IMR-90 (cell line): ENCODE measurements around the gene KLHL41. TPM values are rescaled to one million over a fixed set of nuclear protein-coding genes. Genes with fewer than 3 reads are reported as not detected.

Source experiments
- ATAC-seq: fragments of 200-7000 bp; cut with Tn5 transposase; 2 replicates; pipeline ENCODE4 v1.9.1; 2020; ENCODE audit warnings: low read depth, mild to moderate bottlenecking, moderate library complexity
- BruUV-seq: library from RNA; stranded (reverse); fragments of 400-500 nt; replicated peaks from 2 replicates; lab custom pipeline; 2021; lab: Mats Ljungman, UMichigan
- CTCF ChIA-PET: fragments of 300-600 bp; formaldehyde crosslinking; extraction: SDS; loops from one replicate; lab custom pipeline; 2021; ENCODE audit warnings: antibody characterized with exemption; lab: Yijun Ruan, JAX
- POLR2A ChIA-PET: fragments of 300-600 bp; sonication (Branson Sonifier 250); formaldehyde crosslinking; loops from one replicate; lab custom pipeline; 2022; ENCODE audit warnings: antibody characterized with exemption; ENCODE audit not compliant: unreplicated experiment; lab: Charles Lee
- DNase-seq: peaks from one replicate; pipeline ENCODE4 v3.0.0; 2013
- H2AFZ ChIP-seq: replicated peaks from 2 replicates; pipeline ENCODE3; 2013; ENCODE audit warnings: low read length, mild to moderate bottlenecking; ENCODE audit not compliant: poor library complexity
- H2AK5ac ChIP-seq: 2 replicates; pipeline ENCODE4 v1.6.1; 2013; ENCODE audit warnings: low read depth, low read length, inconsistent platforms
- H2AK9ac ChIP-seq: replicated peaks from 2 replicates; pipeline ENCODE3; 2013; ENCODE audit warnings: mild to moderate bottlenecking, low read depth, low read length, moderate library complexity; ENCODE audit not compliant: poor library complexity
- H2BK120ac ChIP-seq: 2 replicates; pipeline ENCODE4 v1.6.1; 2013; ENCODE audit warnings: low read depth, low read length, inconsistent platforms
- H2BK15ac ChIP-seq: 3 replicates; pipeline ENCODE4 v1.6.1; 2013; ENCODE audit warnings: low read depth, low read length, inconsistent platforms
- H2BK20ac ChIP-seq: 2 replicates; pipeline ENCODE4 v1.6.1; 2013; ENCODE audit warnings: low read depth, mild to moderate bottlenecking, inconsistent platforms, low read length, moderate library complexity
- H2BK5ac ChIP-seq: 2 replicates; pipeline ENCODE4 v1.6.1; 2013; ENCODE audit warnings: mild to moderate bottlenecking, low read depth, low read length, inconsistent platforms; ENCODE audit not compliant: poor library complexity, severe bottlenecking
- H3K14ac ChIP-seq: replicated peaks from 2 replicates; pipeline ENCODE4 v1.6.1; 2013; ENCODE audit warnings: low read depth, low read length, inconsistent platforms
- H3K18ac ChIP-seq: 2 replicates; pipeline ENCODE4 v1.6.1; 2013; ENCODE audit warnings: low read depth, low read length, control low read depth
- H3K23ac ChIP-seq: 2 replicates; pipeline ENCODE4 v1.6.1; 2013; ENCODE audit warnings: low read depth, low read length, inconsistent platforms
- H3K27ac ChIP-seq: 2 replicates; pipeline ENCODE4 v1.5.1; 2013; ENCODE audit warnings: mild to moderate bottlenecking, control low read depth, low read length; ENCODE audit not compliant: insufficient read depth
- H3K27me3 ChIP-seq: 2 replicates; pipeline ENCODE4 v1.6.1; 2013; ENCODE audit warnings: low read length; ENCODE audit not compliant: control insufficient read depth, insufficient read depth
- H3K36me3 ChIP-seq: 2 replicates; pipeline ENCODE4 v1.6.1; 2013; ENCODE audit warnings: low read length, mixed read lengths; ENCODE audit not compliant: control insufficient read depth, insufficient read depth
- H3K4ac ChIP-seq: 2 replicates; pipeline ENCODE4 v1.6.1; 2013; ENCODE audit warnings: low read depth, low read length, inconsistent platforms
- H3K4me1 ChIP-seq: 2 replicates; pipeline ENCODE4 v1.6.1; 2013; ENCODE audit warnings: low read length, mixed read lengths; ENCODE audit not compliant: control insufficient read depth, insufficient read depth
- H3K4me2 ChIP-seq: 2 replicates; pipeline ENCODE4 v1.6.1; 2013; ENCODE audit warnings: low read depth, mild to moderate bottlenecking, control low read depth, low read length, moderate library complexity
- H3K4me3 ChIP-seq: 2 replicates; pipeline ENCODE4 v1.5.1; 2013; ENCODE audit warnings: low read depth, mild to moderate bottlenecking, control low read depth, low read length, moderate library complexity; ENCODE audit not compliant: insufficient read depth
- H3K56ac ChIP-seq: 2 replicates; pipeline ENCODE4 v1.6.1; 2013; ENCODE audit warnings: low read length, inconsistent platforms; ENCODE audit not compliant: insufficient read depth; ENCODE audit errors: extremely low read depth
- H3K79me1 ChIP-seq, 2 experiments: 2 replicates each; pipeline ENCODE4 v1.6.1; 2013; ENCODE audit warnings: low read length in 2 of 2, inconsistent platforms in 1 of 2, low read depth in 1 of 2
- H3K9ac ChIP-seq: 2 replicates; pipeline ENCODE4 v1.6.1; 2013; ENCODE audit warnings: low read depth, low read length, control low read depth
- H3K9me1 ChIP-seq: 2 replicates; pipeline ENCODE4 v1.6.1; 2013; ENCODE audit warnings: low read length, inconsistent platforms; ENCODE audit not compliant: insufficient read depth
- H3K9me3 ChIP-seq: 2 replicates; pipeline ENCODE4 v1.6.1; 2013; ENCODE audit warnings: low read length; ENCODE audit not compliant: control insufficient read depth, insufficient read depth
- H4K20me1 ChIP-seq: 2 replicates; pipeline ENCODE4 v1.6.1; 2013; ENCODE audit warnings: low read length, inconsistent platforms; ENCODE audit not compliant: insufficient read depth
- H4K5ac ChIP-seq: 2 replicates; pipeline ENCODE4 v1.6.1; 2013; ENCODE audit warnings: mild to moderate bottlenecking, low read depth, low read length, control low read depth
- H4K8ac ChIP-seq, 2 experiments: 2 replicates each; pipeline ENCODE4 v1.6.1; 2013; ENCODE audit warnings: low read depth in 2 of 2, low read length in 2 of 2, control low read depth in 1 of 2, inconsistent platforms in 1 of 2
- H4K91ac ChIP-seq: 2 replicates; pipeline ENCODE4 v1.6.1; 2013; ENCODE audit warnings: low read depth, low read length, inconsistent platforms; ENCODE audit not compliant: insufficient read depth
- CEBPB ChIP-seq: IDR thresholded peaks from 2 replicates; pipeline ENCODE4 v1.6.1; 2012; ENCODE audit warnings: low read depth, low read length, improper control_type of control experiment
- CHD1 ChIP-seq: IDR thresholded peaks from 2 replicates; pipeline ENCODE4 v1.6.1; 2012; ENCODE audit warnings: low read depth, low read length, improper control_type of control experiment
- MAFK ChIP-seq: IDR thresholded peaks from 2 replicates; pipeline ENCODE4 v1.6.1; 2012; ENCODE audit warnings: low read depth, low read length, improper control_type of control experiment
- MXI1 ChIP-seq: IDR thresholded peaks from 2 replicates; pipeline ENCODE4 v1.6.1; 2012; ENCODE audit warnings: low read depth, mild to moderate bottlenecking, low read length, moderate library complexity, borderline replicate concordance
- NFE2L2 ChIP-seq: fragments of 150-350 bp; IDR thresholded peaks from 2 replicates; pipeline ENCODE4 v1.6.1; 2016; ENCODE audit warnings: low read depth, mild to moderate bottlenecking, low read length
- POLR2A ChIP-seq: IDR thresholded peaks from 2 replicates; pipeline ENCODE4 v1.6.1; 2012; ENCODE audit warnings: mild to moderate bottlenecking, low read depth, low read length
- RAD21 ChIP-seq: IDR thresholded peaks from 2 replicates; pipeline ENCODE4 v1.6.1; 2012; ENCODE audit warnings: low read length, improper control_type of control experiment
- RCOR1 ChIP-seq: IDR thresholded peaks from 2 replicates; pipeline ENCODE4 v1.6.1; 2012; ENCODE audit warnings: mild to moderate bottlenecking, low read length, improper control_type of control experiment; ENCODE audit not compliant: insufficient replicate concordance
- RFX5 ChIP-seq: IDR thresholded peaks from 2 replicates; pipeline ENCODE4 v1.8.0; 2012; ENCODE audit warnings: low read depth, mild to moderate bottlenecking, low read length, moderate library complexity
- SMC3 ChIP-seq: fragments of 150-350 bp; IDR thresholded peaks from 2 replicates; pipeline ENCODE4 v1.6.1; 2016; ENCODE audit warnings: low read depth, mild to moderate bottlenecking, antibody characterized with exemption, low read length, moderate library complexity
- WGBS, 2 experiments: methylation state at CpG; one replicate each; pipeline versions ENCODE4 v1.1.5 to v1.1.7; 2013; ENCODE audit warnings: missing lambda C conversion rate in 2 of 2; ENCODE audit not compliant: insufficient read length in 1 of 2; ENCODE audit errors: extremely low coverage in 2 of 2; 5-methylcytosine and 5-hydroxymethylcytosine counted together
- dilution Hi-C: fragments of 300-500 bp; cut with HindIII; formaldehyde crosslinking; loops from one replicate; pipeline ENCODE4 v1.14.3; 2018; ENCODE audit warnings: low sequenced_read_pairs; ENCODE audit not compliant: unreplicated experiment
- in situ Hi-C: fragments of 300-500 bp; cut with MboI; formaldehyde crosslinking; loops from 3 replicates; pipeline ENCODE4 v1.14.3; 2019; ENCODE audit warnings: low sequenced_read_pairs, inconsistent platforms, mixed read lengths
- intact Hi-C: fragments of 100-400 bp; cut with micrococcal nuclease; formaldehyde crosslinking; loops from 2 replicates; pipeline ENCODE4 v1.10.0; 2022
- polyA plus RNA-seq, 3 experiments: library from polyadenylated mRNA; depleted of rRNA; stranded (reverse); fragments of >200 nt; gene quantifications; 2 replicates each; pipeline ENCODE4 v1.2.3, GENCODE V29; 2012; ENCODE audit warnings: low replicate concordance in 1 of 3
- total RNA-seq: library from RNA; depleted of rRNA; stranded (reverse); fragments of >200 nt; gene quantifications from 2 replicates; pipeline ENCODE4 v1.2.3, GENCODE V29; 2012
- TF ChIP-seq, protein P1 (sequence below): conservative IDR thresholded peaks from 2 replicates; pipeline ENCODE4 v1.5.1; 2012; ENCODE audit warnings: mild to moderate bottlenecking, low read depth, low read length, improper control_type of control experiment
- TF ChIP-seq, protein P2 (sequence below): fragments of 150-350 bp; IDR thresholded peaks from 2 replicates; pipeline ENCODE4 v1.6.1; 2016; ENCODE audit warnings: low read depth, mild to moderate bottlenecking, low read length, moderate library complexity, borderline replicate concordance

KLHL41 gene
- total and polyA plus RNA-seq, 2 of the 4 experiments (the other 2 are of a cell fraction) = 0.10 to 0.18 TPM

DNA sequence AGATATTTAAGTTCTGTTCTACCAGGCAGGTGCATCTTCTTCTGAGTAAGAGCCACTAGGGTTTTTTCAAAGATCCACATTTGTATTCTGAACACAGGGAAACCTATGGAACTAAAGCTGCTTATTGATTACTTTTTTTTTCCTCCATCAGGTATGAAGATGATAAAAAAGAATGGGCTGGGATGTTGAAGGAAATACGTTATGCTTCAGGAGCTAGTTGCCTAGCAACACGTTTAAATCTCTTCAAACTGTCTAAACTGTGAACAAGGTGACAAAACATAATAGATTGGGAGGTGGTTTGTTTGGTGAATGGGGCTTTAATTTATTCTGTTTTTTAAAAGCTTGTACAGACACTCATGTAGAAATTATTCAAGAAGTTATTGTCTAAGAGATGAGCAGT, 15.9 kb downstream of the KLHL41 start:
- no peak overlapping the region for H2BK15ac ChIP-seq
- H3K56ac ChIP-seq = no peak overlapping the region
- H3K36me3 ChIP-seq = no peaks in the 10 kb centered on the region
- DNase-seq (no peak), ATAC-seq (no peak)
- no peak overlapping the region for H3K4ac ChIP-seq
- no peak overlapping the region for H2AK9ac ChIP-seq
- H3K4me3 ChIP-seq = no peak overlapping the region
- no peak overlapping the region for H4K5ac ChIP-seq
- no peak overlapping the region for H2BK20ac ChIP-seq
- no peak overlapping the region for H3K23ac ChIP-seq
- H3K9ac ChIP-seq = no peak overlapping the region
- no peaks in the 10 kb centered on the region for H3K79me1 ChIP-seq
- H2AK5ac ChIP-seq = no peak overlapping the region
- H2AFZ ChIP-seq = no peak overlapping the region
- no peak overlapping the region for H3K14ac ChIP-seq
- no peak overlapping the region for H4K8ac ChIP-seq
- dilution Hi-C loops = no loop called here
- no peak overlapping the region for H3K18ac ChIP-seq
- H3K9me3 ChIP-seq = no peaks in the 10 kb centered on the region
- ChIA-PET POLR2A (no interaction called here), CTCF (no interaction called here)
- no CpG with 5 or more reads among the region's 2 CpGs for WGBS, 2 experiments
- no peaks in the 10 kb centered on the region for H3K4me1 ChIP-seq
- H2BK120ac ChIP-seq = no peak overlapping the region
- intact Hi-C loops = loop anchor here (5.0 to 10.0 kb wide), 2 partner anchors 267 to 511 kb away; no protein-coding TSS in a partner anchor
- no peak overlapping the region for H2BK5ac ChIP-seq
- H3K9me1 ChIP-seq = no peaks in the 10 kb centered on the region
- H3K4me2 ChIP-seq = no peak overlapping the region
- TF ChIP-seq MXI1 (no peak), RCOR1 (no peak), RFX5 (no peak), SMC3 (no peak), CHD1 (no peak), POLR2A (no peak), NFE2L2 (no peak), CEBPB (no peak), MAFK (no peak), RAD21 (no peak)
- TF ChIP-seq, protein P1, sequence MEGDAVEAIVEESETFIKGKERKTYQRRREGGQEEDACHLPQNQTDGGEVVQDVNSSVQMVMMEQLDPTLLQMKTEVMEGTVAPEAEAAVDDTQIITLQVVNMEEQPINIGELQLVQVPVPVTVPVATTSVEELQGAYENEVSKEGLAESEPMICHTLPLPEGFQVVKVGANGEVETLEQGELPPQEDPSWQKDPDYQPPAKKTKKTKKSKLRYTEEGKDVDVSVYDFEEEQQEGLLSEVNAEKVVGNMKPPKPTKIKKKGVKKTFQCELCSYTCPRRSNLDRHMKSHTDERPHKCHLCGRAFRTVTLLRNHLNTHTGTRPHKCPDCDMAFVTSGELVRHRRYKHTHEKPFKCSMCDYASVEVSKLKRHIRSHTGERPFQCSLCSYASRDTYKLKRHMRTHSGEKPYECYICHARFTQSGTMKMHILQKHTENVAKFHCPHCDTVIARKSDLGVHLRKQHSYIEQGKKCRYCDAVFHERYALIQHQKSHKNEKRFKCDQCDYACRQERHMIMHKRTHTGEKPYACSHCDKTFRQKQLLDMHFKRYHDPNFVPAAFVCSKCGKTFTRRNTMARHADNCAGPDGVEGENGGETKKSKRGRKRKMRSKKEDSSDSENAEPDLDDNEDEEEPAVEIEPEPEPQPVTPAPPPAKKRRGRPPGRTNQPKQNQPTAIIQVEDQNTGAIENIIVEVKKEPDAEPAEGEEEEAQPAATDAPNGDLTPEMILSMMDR = no peak
- TF ChIP-seq, protein P2, sequence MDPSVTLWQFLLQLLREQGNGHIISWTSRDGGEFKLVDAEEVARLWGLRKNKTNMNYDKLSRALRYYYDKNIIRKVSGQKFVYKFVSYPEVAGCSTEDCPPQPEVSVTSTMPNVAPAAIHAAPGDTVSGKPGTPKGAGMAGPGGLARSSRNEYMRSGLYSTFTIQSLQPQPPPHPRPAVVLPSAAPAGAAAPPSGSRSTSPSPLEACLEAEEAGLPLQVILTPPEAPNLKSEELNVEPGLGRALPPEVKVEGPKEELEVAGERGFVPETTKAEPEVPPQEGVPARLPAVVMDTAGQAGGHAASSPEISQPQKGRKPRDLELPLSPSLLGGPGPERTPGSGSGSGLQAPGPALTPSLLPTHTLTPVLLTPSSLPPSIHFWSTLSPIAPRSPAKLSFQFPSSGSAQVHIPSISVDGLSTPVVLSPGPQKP = no peak
- no peak overlapping the region for H3K27ac ChIP-seq
- H3K27me3 ChIP-seq = no peaks in the 10 kb centered on the region
- H4K20me1 ChIP-seq = no peaks in the 10 kb centered on the region
- in situ Hi-C loops = no loop called here
- BruUV-seq = no TSS peak
- H4K91ac ChIP-seq = no peak overlapping the region
